HepG2 (cell line): Measurements from ENCODE around the gene DNLZ. TPM values are rescaled to one million over a fixed set of nuclear protein-coding genes. Genes with fewer than 3 reads are reported as not detected.

Experiments used
- ATAC-seq: fragments of 200-7000 bp; cut with Tn5 transposase; 3 replicates; pipeline ENCODE4 v1.9.1; 2020; ENCODE audit warnings: mild to moderate bottlenecking, moderate library complexity
- BruUV-seq: library from RNA; stranded (reverse); fragments of 400-500 nt; replicated peaks from 2 replicates; lab custom pipeline; 2021; lab: Mats Ljungman, UMichigan
- CTCF ChIA-PET: fragments of 300-600 bp; formaldehyde crosslinking; extraction: SDS; loops from one replicate; lab custom pipeline; 2021; ENCODE audit warnings: low total read pairs, inconsistent platforms, low intra/inter-chr PET ratio; lab: Yijun Ruan, JAX
- POLR2A ChIA-PET: fragments of 350-600 bp; sonication (Branson Sonifier 250); formaldehyde crosslinking; loops from one replicate; lab custom pipeline; 2020; ENCODE audit warnings: antibody characterized with exemption, inconsistent platforms; lab: Yijun Ruan, JAX
- DNase-seq: peaks from one replicate; pipeline ENCODE4 v3.0.0-alpha.2; 2015; ENCODE audit warnings: low spot score
- FAIRE-seq: peaks from 3 replicates; lab custom pipeline; 2011; peaks lifted over from hg19 to GRCh38; lab: Jason Lieb, UNC
- H2AFZ ChIP-seq: one replicate; pipeline ENCODE4 v1.6.1; 2011; ENCODE audit warnings: low read length, inconsistent platforms
- H3K27ac ChIP-seq: fragments of 300-600 bp; 3 replicates; pipeline ENCODE4 v1.8.0; 2011; ENCODE audit warnings: mixed run types, mild to moderate bottlenecking, mixed read lengths, low read length, inconsistent platforms; ENCODE audit not compliant: insufficient read depth; ENCODE audit errors: extremely low read length
- H3K27me3 ChIP-seq, 2 experiments: fragments of 200-600 bp in 1 of 2; 2 replicates in 1 of 2; 3 replicates in 1 of 2; pipeline versions ENCODE4 v1.6.0 to v1.8.0; 2011; ENCODE audit warnings: low read length in 2 of 2, mild to moderate bottlenecking in 2 of 2, moderate library complexity in 2 of 2, inconsistent platforms in 1 of 2; ENCODE audit not compliant: insufficient read depth in 2 of 2, control insufficient read depth in 1 of 2
- H3K36me3 ChIP-seq, 2 experiments: fragments of 200-600 bp in 1 of 2; replicated peaks in 1 of 2; 2 replicates in 1 of 2; 3 replicates in 1 of 2; pipeline versions ENCODE4 v1.5.1 to v1.8.0; 2011; ENCODE audit warnings: low read length in 2 of 2, inconsistent platforms in 1 of 2; ENCODE audit not compliant: insufficient read depth in 2 of 2, control insufficient read depth in 1 of 2
- H3K4me1 ChIP-seq: 2 replicates; pipeline ENCODE4 v1.5.1; 2012; ENCODE audit warnings: low read length, inconsistent platforms; ENCODE audit not compliant: insufficient read depth
- H3K4me2 ChIP-seq: 2 replicates; pipeline ENCODE4 v1.6.0; 2011; ENCODE audit warnings: low read depth, low read length, inconsistent platforms
- H3K4me3 ChIP-seq, 3 experiments: fragments of 200-600 bp in 1 of 3; sonication (generic), shearing (Covaris generic) in 1 of 3; replicated peaks in 1 of 3; 2 replicates each; pipeline ENCODE4 v1.5.1; 2011 to 2016; ENCODE audit warnings: low read length in 3 of 3, inconsistent platforms in 2 of 3, low read depth in 2 of 3, mild to moderate bottlenecking in 2 of 3, control low read depth in 1 of 3, mixed read lengths in 1 of 3; ENCODE audit not compliant: insufficient read depth in 1 of 3
- H3K79me2 ChIP-seq: one replicate; pipeline ENCODE4 v1.6.1; 2011; ENCODE audit warnings: low read length, inconsistent platforms; ENCODE audit not compliant: insufficient read depth
- H3K9ac ChIP-seq: 2 replicates; pipeline ENCODE4 v1.6.0; 2011; ENCODE audit warnings: mild to moderate bottlenecking, low read depth, low read length, inconsistent platforms; ENCODE audit not compliant: insufficient read depth
- H3K9me3 ChIP-seq: 2 replicates; pipeline ENCODE4 v1.5.1; 2012; ENCODE audit warnings: mild to moderate bottlenecking, low read length
- H4K20me1 ChIP-seq: 2 replicates; pipeline ENCODE4 v1.6.0; 2011; ENCODE audit warnings: inconsistent platforms, mild to moderate bottlenecking, low read length, moderate library complexity; ENCODE audit not compliant: insufficient read depth
- ARID3A ChIP-seq: IDR thresholded peaks from 2 replicates; pipeline ENCODE4 v1.6.1; 2012; ENCODE audit warnings: low read depth, low read length, improper control_type of control experiment
- ATF2 ChIP-seq: sonication (generic); formaldehyde crosslinking; IDR thresholded peaks from 2 replicates; pipeline ENCODE4 v1.4.0; 2020; ENCODE audit warnings: missing genetic modification reagents
- GTF3A ChIP-seq: sonication (generic); formaldehyde crosslinking; conservative IDR thresholded peaks from 2 replicates; pipeline ENCODE4 v1.4.0; 2020; ENCODE audit warnings: mild to moderate bottlenecking, missing genetic modification reagents
- MTF2 ChIP-seq: sonication (generic); formaldehyde crosslinking; IDR thresholded peaks from 2 replicates; pipeline ENCODE4 v1.5.0; 2020; ENCODE audit warnings: missing genetic modification reagents, borderline replicate concordance
- NR2F6 ChIP-seq, 2 experiments: IDR thresholded peaks; 2 replicates each; pipeline ENCODE4 v1.6.1; 2016; ENCODE audit warnings: antibody characterized with exemption in 1 of 2, mild to moderate bottlenecking in 1 of 2
- PAX8 ChIP-seq: sonication (generic); formaldehyde crosslinking; IDR thresholded peaks from 2 replicates; pipeline ENCODE4 v1.8.0; 2022; ENCODE audit warnings: mild to moderate bottlenecking, missing genetic modification reagents, borderline replicate concordance
- POLR2A ChIP-seq, 2 experiments: IDR thresholded peaks; 2 replicates each; pipeline ENCODE4 v1.6.1; 2011; ENCODE audit warnings: low read depth in 2 of 2, low read length in 2 of 2, mild to moderate bottlenecking in 1 of 2, moderate library complexity in 1 of 2; ENCODE audit not compliant: insufficient read depth in 1 of 2
- RFX1 ChIP-seq: fragments of 450-650 bp; IDR thresholded peaks from 2 replicates; pipeline ENCODE4 v1.6.1; 2017
- SPEN ChIP-seq: sonication (generic); formaldehyde crosslinking; IDR thresholded peaks from 2 replicates; pipeline ENCODE4 v1.5.1; 2020; ENCODE audit warnings: low read depth, mild to moderate bottlenecking, missing genetic modification reagents
- SRSF1 ChIP-seq: fragments of 200-400 bp; formaldehyde crosslinking; optimal IDR thresholded peaks from 2 replicates; pipeline ENCODE3; 2017; ENCODE audit warnings: mild to moderate bottlenecking, low read depth, low read length, moderate library complexity
- ZNF274 ChIP-seq: sonication (generic); formaldehyde crosslinking; IDR thresholded peaks from 2 replicates; pipeline ENCODE4 v1.5.1; 2020; ENCODE audit warnings: mild to moderate bottlenecking, missing genetic modification reagents
- ZNF281 ChIP-seq: sonication (generic); formaldehyde crosslinking; IDR thresholded peaks from 2 replicates; pipeline ENCODE4 v1.4.0; 2020; ENCODE audit warnings: missing genetic modification reagents, borderline replicate concordance
- ZNF335 ChIP-seq: sonication (generic); formaldehyde crosslinking; IDR thresholded peaks from 2 replicates; pipeline ENCODE4 v1.4.0; 2020; ENCODE audit warnings: missing genetic modification reagents
- ZNF33A ChIP-seq: sonication (generic); formaldehyde crosslinking; IDR thresholded peaks from 2 replicates; pipeline ENCODE4 v1.5.1; 2020; ENCODE audit warnings: missing genetic modification reagents, mild to moderate bottlenecking, moderate library complexity, borderline replicate concordance
- ZNF7 ChIP-seq: IDR thresholded peaks from 2 replicates; pipeline ENCODE4 v1.6.1; 2016; ENCODE audit warnings: missing biosample characterization, missing genetic modification reagents
- ZSCAN9 ChIP-seq: IDR thresholded peaks from 2 replicates; pipeline ENCODE4 v1.6.1; 2016; ENCODE audit warnings: borderline replicate concordance
- WGBS: methylation state at CpG from one replicate; pipeline ENCODE4 v1.1.6; 2017; ENCODE audit warnings: low lambda C conversion rate; 5-methylcytosine and 5-hydroxymethylcytosine counted together
- in situ Hi-C: cut with HindIII; loops from 2 replicates; pipeline ENCODE4 v1.10.0; 2017; ENCODE audit warnings: low pct_unique_long_range_greater_than_20kb; ENCODE audit not compliant: extremely low pct_ligation_motif_present
- intact Hi-C: fragments of 100-400 bp; cut with micrococcal nuclease; formaldehyde crosslinking; loops from one replicate; pipeline ENCODE4 v1.10.0; 2022; ENCODE audit not compliant: unreplicated experiment
- polyA plus RNA-seq, 8 experiments: library from polyadenylated mRNA; depleted of rRNA in 3 of 8; stranded (reverse) in 7 of 8; unstranded in 1 of 8; fragments of >200 nt; fragmentation: Illumina TruSeq in 4 of 8; extraction: Trizol in 4 of 8; gene quantifications; 2 replicates each; pipeline versions ENCODE4 v1.2.1 to v1.2.3, GENCODE V29; 2011 to 2016; ENCODE audit warnings: low read depth in 4 of 8, missing spikeins in 1 of 8, mixed read lengths in 1 of 8; ENCODE audit not compliant: insufficient read depth in 1 of 8
- total RNA-seq, 5 experiments: library from RNA; depleted of rRNA; stranded (reverse); fragments of >200 nt; fragmentation: Illumina TruSeq; extraction: Trizol; gene quantifications; 2 replicates each; pipeline ENCODE4 v1.2.3, GENCODE V29; 2016; ENCODE audit warnings: low read depth in 1 of 5
- TF ChIP-seq, protein P1 (sequence below): sonication (generic); formaldehyde crosslinking; IDR thresholded peaks from 2 replicates; pipeline ENCODE4 v1.4.0; 2020; ENCODE audit warnings: missing genetic modification reagents

The DNLZ gene
- total and polyA plus RNA-seq, 2 of the 13 experiments (the other 11 are each of a cell fraction or from before 2014, with no cell fraction given), result 3.4 to 8.0 TPM

DNA sequence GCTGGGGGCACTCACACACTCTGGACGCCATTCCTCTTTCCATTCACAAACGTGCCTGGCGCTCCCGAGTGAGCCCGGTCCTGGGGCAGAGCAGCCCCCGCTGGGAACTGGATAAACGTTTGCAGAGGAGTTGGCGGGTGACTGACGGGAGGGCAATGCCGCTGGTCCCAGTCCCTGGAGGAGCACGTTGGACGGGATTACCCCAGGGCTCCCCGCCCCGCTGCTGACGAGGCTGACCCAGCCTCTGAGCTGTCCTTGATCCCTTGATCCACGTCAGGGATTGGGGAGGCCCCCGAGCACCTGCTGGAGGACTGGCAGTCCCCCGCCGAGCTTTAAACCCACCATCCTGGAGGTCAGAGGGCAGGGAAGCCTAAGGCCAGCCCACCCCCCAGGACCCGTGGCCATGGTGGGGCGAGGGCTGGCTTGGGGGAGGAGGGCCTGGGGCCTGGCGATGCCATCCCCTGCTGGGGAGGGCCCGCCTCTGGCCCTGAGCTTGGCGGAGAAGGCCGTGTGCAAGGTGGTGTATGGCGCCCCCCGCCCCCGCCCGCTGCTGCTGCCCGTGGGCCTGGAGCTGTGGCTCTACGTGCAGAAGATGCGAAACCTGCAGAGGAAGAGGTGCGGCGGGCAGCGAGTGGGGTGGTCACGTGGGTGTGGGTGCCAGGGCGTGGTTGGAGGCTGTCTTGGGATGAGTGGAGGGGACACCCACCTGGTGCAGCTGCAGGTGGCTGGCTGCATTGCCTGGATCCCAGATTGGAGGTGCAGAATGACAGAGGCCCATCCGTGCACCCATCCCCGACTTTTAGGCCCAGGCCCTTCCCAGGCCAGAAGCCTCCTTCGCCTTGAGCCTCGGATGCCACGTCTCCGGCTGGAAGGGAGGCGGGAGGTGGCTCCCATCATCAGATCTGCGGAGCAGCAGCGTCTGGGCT lies 31.7 kb downstream of the DNLZ start:
- peaks cover 17 to 56% of the 10 kb centered on the region in 2 experiments; a peak in 4 of 5 replicates for H3K27me3 ChIP-seq
- no TSS peak for BruUV-seq
- H3K9ac ChIP-seq, result no peak overlapping the region
- peak overlapping the region; percentile 42 for H3K4me2 ChIP-seq
- peaks cover 35% of the 10 kb centered on the region for H3K4me1 ChIP-seq
- no peak overlapping the region for H2AFZ ChIP-seq
- DNase-seq (no peak), ATAC-seq (peak; percentile 36), FAIRE-seq (no peak)
- ChIA-PET POLR2A (no interaction called here), CTCF (no interaction called here)
- intact Hi-C loops (no loop called here), in situ Hi-C loops (loop anchor here (25.0 kb wide), 1 partner anchor 305 kb away; no protein-coding TSS in a partner anchor)
- H3K4me3 ChIP-seq, result no peak overlapping the region; a peak in 1 of 6 replicates
- no peak overlapping the region for H3K27ac ChIP-seq
- no peaks in the 10 kb centered on the region for H3K79me2 ChIP-seq
- no peaks in the 10 kb centered on the region for H3K36me3 ChIP-seq
- no peaks in the 10 kb centered on the region for H4K20me1 ChIP-seq
- no peaks in the 10 kb centered on the region for H3K9me3 ChIP-seq
- WGBS, result 55% methylated on average over 17 of the region's 46 CpGs
- TF ChIP-seq ZSCAN9 (CRISPR knock-in tag) (no peak), ZNF274 (CRISPR knock-in tag) (no peak), ZNF335 (CRISPR knock-in tag) (no peak), POLR2A (IDR thresholded peaks at IDR 0.05; ENCODE audit: insufficient read depth in 1 of 2, low read depth in 2 of 2, low read length in 2 of 2) (no peak), PAX8 (no peak), SRSF1 (no peak), ATF2 (no peak), GTF3A (CRISPR knock-in tag) (no peak), ZNF33A (CRISPR knock-in tag) (no peak), SPEN (CRISPR knock-in tag) (peak; percentile 47; the same call in 1 of the 2 replicates), ZNF7 (CRISPR knock-in tag) (no peak), MTF2 (no peak), NR2F6 (IDR thresholded peaks at IDR 0.05) (no peak), NR2F6 (CRISPR knock-in tag; IDR thresholded peaks at IDR 0.05) (peak; percentile 46; the same call in 1 of the 2 replicates), RFX1 (no peak), ARID3A (no peak), ZNF281 (CRISPR knock-in tag) (no peak)
- TF ChIP-seq, protein P1, sequence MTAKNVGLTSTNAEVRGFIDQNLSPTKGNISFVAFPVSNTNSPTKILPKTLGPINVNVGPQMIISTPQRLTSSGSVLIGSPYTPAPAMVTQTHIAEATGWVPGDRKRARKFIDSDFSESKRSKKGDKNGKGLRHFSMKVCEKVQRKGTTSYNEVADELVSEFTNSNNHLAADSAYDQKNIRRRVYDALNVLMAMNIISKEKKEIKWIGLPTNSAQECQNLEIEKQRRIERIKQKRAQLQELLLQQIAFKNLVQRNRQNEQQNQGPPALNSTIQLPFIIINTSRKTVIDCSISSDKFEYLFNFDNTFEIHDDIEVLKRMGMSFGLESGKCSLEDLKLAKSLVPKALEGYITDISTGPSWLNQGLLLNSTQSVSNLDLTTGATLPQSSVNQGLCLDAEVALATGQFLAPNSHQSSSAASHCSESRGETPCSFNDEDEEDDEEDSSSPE (CRISPR knock-in tag), result no peak
